Transverse colon (tissue), 4 donors: ENCODE data around the gene ANKS4B.

Experiments
- CTCF ChIP-seq, 5 experiments: fragments of 200-600 bp in 3 of 5; fragments of 450-650 bp in 2 of 5; sonication (generic) in 3 of 5; IDR thresholded peaks; 1 replicate in 2 of 5; 2 replicates in 3 of 5; pipeline ENCODE4 v1.5.1; 2016 to 2017; ENCODE audit warnings: antibody characterized with exemption in 5 of 5, inconsistent platforms in 3 of 5, mild to moderate bottlenecking in 2 of 5, moderate library complexity in 1 of 5
- EP300 ChIP-seq: sonication (generic); formaldehyde crosslinking; IDR thresholded peaks from one replicate; pipeline ENCODE4 v1.6.1; 2017; ENCODE audit warnings: antibody characterized with exemption, low read depth
- POLR2A ChIP-seq: fragments of 450-650 bp; IDR thresholded peaks from one replicate; pipeline ENCODE4 v1.6.1; 2016; ENCODE audit warnings: antibody characterized with exemption, mild to moderate bottlenecking, moderate library complexity
- POLR2AphosphoS5 ChIP-seq, 3 donors: sonication (generic); formaldehyde crosslinking; IDR thresholded peaks; one replicate each; pipeline ENCODE4 v1.6.1; 2016; ENCODE audit warnings: antibody characterized with exemption in 3 of 3

- TF ChIP-seq POLR2A (no peak), CTCF (IDR thresholded peaks at IDR 0.05) (no peak), POLR2AphosphoS5 (IDR thresholded peaks at IDR 0.05) (no peak), EP300 (no peak)
Observed at GRCh38 chr16:21302454-21302853, 69.0 kb downstream of the ANKS4B start.
